Measurements from ENCODE around the gene SPON1. TPM values are rescaled to one million over a fixed set of nuclear protein-coding genes. Genes with fewer than 3 reads are reported as not detected.

Gene SPON1
- total RNA-seq, 1 experiment from 2014 or later, result 46.9 TPM

- peak; percentile 87 to 97 for TF ChIP-seq CTCF (IDR thresholded peaks at IDR 0.05; ENCODE audit: insufficient read depth in 1 of 2, low read depth in 1 of 2, low read length in 1 of 2, severe bottlenecking in 1 of 2, unreplicated experiment in 1 of 2)
- peak; percentile 55 to 69 for DNase-seq
- Mint-ChIP-seq H3K9me3 (ENCODE audit: unreplicated experiment) (no peaks in the 10 kb centered on the region), H3K4me3 (ENCODE audit: unreplicated experiment) (no peak overlapping the region), H3K27me3 (ENCODE audit: insufficient read depth, unreplicated experiment) (peaks cover 3% of the 10 kb centered on the region), H3K4me1 (ENCODE audit: low read depth, unreplicated experiment) (no peaks in the 10 kb centered on the region), H3K27ac (ENCODE audit: unreplicated experiment) (no peak overlapping the region), H3K36me3 (ENCODE audit: insufficient read depth, unreplicated experiment) (no peaks in the 10 kb centered on the region)
- intact Hi-C loops (cut with micrococcal nuclease; ENCODE audit: unreplicated experiment), result loop anchor here (1.0 to 5.0 kb wide), 5 partner anchors 84 to 293 kb away; no protein-coding TSS in a partner anchor
- Histone ChIP-seq H3K4me3 (ENCODE audit: low read depth, low read length) (no peak overlapping the region), H3K27me3 (replicated peaks; ENCODE audit: control insufficient read depth, insufficient read depth, low read length) (no peaks in the 10 kb centered on the region), H3K9me3 (no peaks in the 10 kb centered on the region), H3K36me3 (ENCODE audit: control insufficient read depth, insufficient read depth, low read length) (no peaks in the 10 kb centered on the region; the same call in 1 of the 2 replicates), H3K4me1 (no peaks in the 10 kb centered on the region)
- ChIA-PET POLR2A (no interaction called here), CTCF (interaction anchor here (0.8 to 2.2 kb wide), 6 partner anchors 9 to 295 kb away, joined by 3 to 9 read pairs (median 5); no protein-coding TSS in a partner anchor)
- BruUV-seq (replicated peaks), result no TSS peak
Observed at GRCh38 chr11:13955971-13956421, 6.5 kb upstream of the SPON1 start.

GRCh38 chr11:13956988-13957387 is 5.5 kb upstream of the SPON1 start:
- H3K36me3 Mint-ChIP-seq (ENCODE audit: insufficient read depth, unreplicated experiment), result no peaks in the 10 kb centered on the region
- CTCF ChIA-PET, result interaction anchor here (0.6 to 1.1 kb wide), 4 partner anchors 185 to 291 kb away, joined by 3 to 9 read pairs (median 3); no protein-coding TSS in a partner anchor
- BruUV-seq (replicated peaks), result no TSS peak
- Histone ChIP-seq H3K4me1 (peaks cover under 1% of the 10 kb centered on the region), H3K36me3 (ENCODE audit: control insufficient read depth, insufficient read depth, low read length) (no peaks in the 10 kb centered on the region; the same call in 1 of the 2 replicates), H3K27me3 (replicated peaks; ENCODE audit: control insufficient read depth, insufficient read depth, low read length) (no peaks in the 10 kb centered on the region), H3K4me3 (ENCODE audit: low read depth, low read length) (no peak overlapping the region), H3K9me3 (no peaks in the 10 kb centered on the region)
- H3K27me3 Mint-ChIP-seq (ENCODE audit: insufficient read depth, unreplicated experiment), result peaks cover 5% of the 10 kb centered on the region
- no peaks in the 10 kb centered on the region for H3K9me3 Mint-ChIP-seq (ENCODE audit: unreplicated experiment)
- intact Hi-C loops (cut with micrococcal nuclease; ENCODE audit: unreplicated experiment), result loop anchor here (1.0 to 5.0 kb wide), 5 partner anchors 84 to 292 kb away; no protein-coding TSS in a partner anchor
- no peak for TF ChIP-seq CTCF (IDR thresholded peaks at IDR 0.05; ENCODE audit: insufficient read depth in 1 of 2, low read depth in 1 of 2, low read length in 1 of 2, severe bottlenecking in 1 of 2, unreplicated experiment in 1 of 2)
- H3K4me1 Mint-ChIP-seq (ENCODE audit: low read depth, unreplicated experiment), result no peaks in the 10 kb centered on the region
- DNase-seq, result no peak
- no peak overlapping the region for H3K27ac Mint-ChIP-seq (ENCODE audit: unreplicated experiment)
- no peak overlapping the region for H3K4me3 Mint-ChIP-seq (ENCODE audit: unreplicated experiment)
- POLR2A ChIA-PET, result no interaction called here

GRCh38 chr11:13958641-13959400 is 3.7 kb upstream of the SPON1 start:
- H3K4me1 ChIP-seq, result peaks cover 4% of the 10 kb centered on the region
- H3K36me3 ChIP-seq (ENCODE audit: control insufficient read depth, insufficient read depth, low read length), result no peaks in the 10 kb centered on the region; the same call in 1 of the 2 replicates
- DNase-seq, result no peak
- no peak overlapping the region for H3K4me3 ChIP-seq (ENCODE audit: low read depth, low read length)
- H3K9me3 ChIP-seq, result no peaks in the 10 kb centered on the region
- Mint-ChIP-seq H3K9me3 (ENCODE audit: unreplicated experiment) (no peaks in the 10 kb centered on the region), H3K4me3 (ENCODE audit: unreplicated experiment) (no peak overlapping the region), H3K27ac (ENCODE audit: unreplicated experiment) (no peak overlapping the region), H3K36me3 (ENCODE audit: insufficient read depth, unreplicated experiment) (no peaks in the 10 kb centered on the region), H3K27me3 (ENCODE audit: insufficient read depth, unreplicated experiment) (peaks cover 5% of the 10 kb centered on the region), H3K4me1 (ENCODE audit: low read depth, unreplicated experiment) (peaks cover 4% of the 10 kb centered on the region)
- intact Hi-C loops (cut with micrococcal nuclease; ENCODE audit: unreplicated experiment), result loop anchor here (5.0 kb wide), 1 partner anchor 87 kb away; no protein-coding TSS in a partner anchor
- no peaks in the 10 kb centered on the region for H3K27me3 ChIP-seq (replicated peaks; ENCODE audit: control insufficient read depth, insufficient read depth, low read length)
- TF ChIP-seq CTCF (IDR thresholded peaks at IDR 0.05; ENCODE audit: insufficient read depth in 1 of 2, low read depth in 1 of 2, low read length in 1 of 2, severe bottlenecking in 1 of 2, unreplicated experiment in 1 of 2), result no peak
- POLR2A ChIA-PET, result no interaction called here
- CTCF ChIA-PET, result no interaction called here
- BruUV-seq (replicated peaks), result no TSS peak
